ENCODE results near the gene FGF22. TPM values are rescaled to one million over a fixed set of nuclear protein-coding genes. Genes with fewer than 3 reads are reported as not detected.

FGF22 gene
- polyA plus RNA-seq, 1 donor from 2014 or later = 0.48 TPM

- H3K4me2 ChIP-seq (ENCODE audit: low read length) = no peak overlapping the region
- no peak overlapping the region for H3K4me3 ChIP-seq (ENCODE audit: low read length)
- no peak overlapping the region for H3K9ac ChIP-seq (ENCODE audit: low read length)
- TF ChIP-seq REST (IDR thresholded peaks at IDR 0.05; ENCODE audit: borderline replicate concordance) (no peak), SMC3 (conservative IDR thresholded peaks at IDR 0.05; ENCODE audit: poor library complexity) (no peak), TAF1 (IDR thresholded peaks at IDR 0.05; ENCODE audit: low read depth) (no peak), MXI1 (conservative IDR thresholded peaks at IDR 0.05; ENCODE audit: poor library complexity, severe bottlenecking) (no peak), POLR2AphosphoS5 (IDR thresholded peaks at IDR 0.05) (no peak), CTCF (IDR thresholded peaks at IDR 0.05; ENCODE audit: poor library complexity, severe bottlenecking) (no peak), RAD21 (conservative IDR thresholded peaks at IDR 0.05) (no peak), EP300 (conservative IDR thresholded peaks at IDR 0.05; ENCODE audit: poor library complexity, severe bottlenecking) (no peak)
- no peak overlapping the region for H3K27ac ChIP-seq (ENCODE audit: low read length)
- no peaks in the 10 kb centered on the region for H4K20me1 ChIP-seq (ENCODE audit: insufficient read depth)
- no peaks in the 10 kb centered on the region for H3K9me2 ChIP-seq (ENCODE audit: insufficient read depth, low read length)
- no peaks in the 10 kb centered on the region for H3K79me2 ChIP-seq (replicated peaks; ENCODE audit: insufficient read depth, low read length)
- no peaks in the 10 kb centered on the region for H3F3A ChIP-seq (ENCODE audit: insufficient read depth, low read length, poor library complexity, severe bottlenecking)
- no peaks in the 10 kb centered on the region for H3K36me3 ChIP-seq (ENCODE audit: insufficient read depth, low read length)
- no peak overlapping the region for H2AFZ ChIP-seq (ENCODE audit: low read depth, low read length)
- no peaks in the 10 kb centered on the region for H3K27me3 ChIP-seq (ENCODE audit: insufficient read depth, low read depth, low read length)
- no peaks in the 10 kb centered on the region for H3K9me3 ChIP-seq (ENCODE audit: low read length)
These were observed 22.7 kb upstream of the FGF22 start for GRCh38 chr19:616747-617526.

GRCh38 chr19:617551-618246, 22.0 kb upstream of the FGF22 start:
- Histone ChIP-seq H2AFZ (ENCODE audit: low read depth, low read length) (no peak overlapping the region), H3K4me3 (ENCODE audit: low read length) (no peak overlapping the region), H3F3A (ENCODE audit: insufficient read depth, low read length, poor library complexity, severe bottlenecking) (no peaks in the 10 kb centered on the region), H3K9me3 (ENCODE audit: low read length) (no peaks in the 10 kb centered on the region), H3K9me2 (ENCODE audit: insufficient read depth, low read length) (no peaks in the 10 kb centered on the region), H3K79me2 (replicated peaks; ENCODE audit: insufficient read depth, low read length) (no peaks in the 10 kb centered on the region), H3K9ac (ENCODE audit: low read length) (no peak overlapping the region), H4K20me1 (ENCODE audit: insufficient read depth) (no peaks in the 10 kb centered on the region), H3K27me3 (ENCODE audit: insufficient read depth, low read depth, low read length) (no peaks in the 10 kb centered on the region), H3K36me3 (ENCODE audit: insufficient read depth, low read length) (no peaks in the 10 kb centered on the region), H3K4me2 (ENCODE audit: low read length) (no peak overlapping the region), H3K27ac (ENCODE audit: low read length) (no peak overlapping the region)
- no peak for TF ChIP-seq CTCF (IDR thresholded peaks at IDR 0.05; ENCODE audit: poor library complexity, severe bottlenecking)
